ENCODE results near the gene FAF2. TPM values are rescaled to one million over a fixed set of nuclear protein-coding genes. Genes with fewer than 3 reads are reported as not detected.

The FAF2 gene
- total and polyA plus RNA-seq, 4 donors: 12.7 to 28.3 (median 16.5) TPM

- Histone ChIP-seq H3K4me3 (ENCODE audit: low read depth in 1 of 3, low read length in 3 of 3) (no peak overlapping the region), H3K4me1 (ENCODE audit: control insufficient read depth in 4 of 4, insufficient read depth in 4 of 4, low read length in 3 of 4) (no peaks in the 10 kb centered on the region), H3K27me3 (ENCODE audit: control insufficient read depth in 4 of 4, insufficient read depth in 4 of 4, low read length in 3 of 4) (no peaks in the 10 kb centered on the region), H3K36me3 (ENCODE audit: control insufficient read depth in 4 of 4, insufficient read depth in 3 of 4, low read depth in 1 of 4, low read length in 3 of 4) (no peaks in the 10 kb centered on the region), H3K9me3 (ENCODE audit: control insufficient read depth in 4 of 4, low read length in 3 of 4) (no peaks in the 10 kb centered on the region), H3K27ac (ENCODE audit: low read depth in 1 of 2, low read length in 2 of 2) (no peak overlapping the region), H3K9ac (ENCODE audit: low read depth in 1 of 2, low read length in 2 of 2) (no peak overlapping the region)
- TF ChIP-seq, protein P1, sequence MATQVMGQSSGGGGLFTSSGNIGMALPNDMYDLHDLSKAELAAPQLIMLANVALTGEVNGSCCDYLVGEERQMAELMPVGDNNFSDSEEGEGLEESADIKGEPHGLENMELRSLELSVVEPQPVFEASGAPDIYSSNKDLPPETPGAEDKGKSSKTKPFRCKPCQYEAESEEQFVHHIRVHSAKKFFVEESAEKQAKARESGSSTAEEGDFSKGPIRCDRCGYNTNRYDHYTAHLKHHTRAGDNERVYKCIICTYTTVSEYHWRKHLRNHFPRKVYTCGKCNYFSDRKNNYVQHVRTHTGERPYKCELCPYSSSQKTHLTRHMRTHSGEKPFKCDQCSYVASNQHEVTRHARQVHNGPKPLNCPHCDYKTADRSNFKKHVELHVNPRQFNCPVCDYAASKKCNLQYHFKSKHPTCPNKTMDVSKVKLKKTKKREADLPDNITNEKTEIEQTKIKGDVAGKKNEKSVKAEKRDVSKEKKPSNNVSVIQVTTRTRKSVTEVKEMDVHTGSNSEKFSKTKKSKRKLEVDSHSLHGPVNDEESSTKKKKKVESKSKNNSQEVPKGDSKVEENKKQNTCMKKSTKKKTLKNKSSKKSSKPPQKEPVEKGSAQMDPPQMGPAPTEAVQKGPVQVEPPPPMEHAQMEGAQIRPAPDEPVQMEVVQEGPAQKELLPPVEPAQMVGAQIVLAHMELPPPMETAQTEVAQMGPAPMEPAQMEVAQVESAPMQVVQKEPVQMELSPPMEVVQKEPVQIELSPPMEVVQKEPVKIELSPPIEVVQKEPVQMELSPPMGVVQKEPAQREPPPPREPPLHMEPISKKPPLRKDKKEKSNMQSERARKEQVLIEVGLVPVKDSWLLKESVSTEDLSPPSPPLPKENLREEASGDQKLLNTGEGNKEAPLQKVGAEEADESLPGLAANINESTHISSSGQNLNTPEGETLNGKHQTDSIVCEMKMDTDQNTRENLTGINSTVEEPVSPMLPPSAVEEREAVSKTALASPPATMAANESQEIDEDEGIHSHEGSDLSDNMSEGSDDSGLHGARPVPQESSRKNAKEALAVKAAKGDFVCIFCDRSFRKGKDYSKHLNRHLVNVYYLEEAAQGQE (IDR thresholded peaks at IDR 0.05): no peak
- no peak for TF ChIP-seq TAF1 (conservative IDR thresholded peaks at IDR 0.05)
- no peak for TF ChIP-seq SP1 (IDR thresholded peaks at IDR 0.05)
- no peak for TF ChIP-seq ATF3 (IDR thresholded peaks at IDR 0.05)
- TF ChIP-seq FOXA2 (IDR thresholded peaks at IDR 0.05): no peak
- no peak for TF ChIP-seq RAD21 (IDR thresholded peaks at IDR 0.05)
- TF ChIP-seq YY1 (IDR thresholded peaks at IDR 0.05): no peak
- no peak for TF ChIP-seq HNF4G (IDR thresholded peaks at IDR 0.05)
- TF ChIP-seq, protein P2, sequence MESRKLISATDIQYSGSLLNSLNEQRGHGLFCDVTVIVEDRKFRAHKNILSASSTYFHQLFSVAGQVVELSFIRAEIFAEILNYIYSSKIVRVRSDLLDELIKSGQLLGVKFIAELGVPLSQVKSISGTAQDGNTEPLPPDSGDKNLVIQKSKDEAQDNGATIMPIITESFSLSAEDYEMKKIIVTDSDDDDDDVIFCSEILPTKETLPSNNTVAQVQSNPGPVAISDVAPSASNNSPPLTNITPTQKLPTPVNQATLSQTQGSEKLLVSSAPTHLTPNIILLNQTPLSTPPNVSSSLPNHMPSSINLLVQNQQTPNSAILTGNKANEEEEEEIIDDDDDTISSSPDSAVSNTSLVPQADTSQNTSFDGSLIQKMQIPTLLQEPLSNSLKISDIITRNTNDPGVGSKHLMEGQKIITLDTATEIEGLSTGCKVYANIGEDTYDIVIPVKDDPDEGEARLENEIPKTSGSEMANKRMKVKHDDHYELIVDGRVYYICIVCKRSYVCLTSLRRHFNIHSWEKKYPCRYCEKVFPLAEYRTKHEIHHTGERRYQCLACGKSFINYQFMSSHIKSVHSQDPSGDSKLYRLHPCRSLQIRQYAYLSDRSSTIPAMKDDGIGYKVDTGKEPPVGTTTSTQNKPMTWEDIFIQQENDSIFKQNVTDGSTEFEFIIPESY (IDR thresholded peaks at IDR 0.05): no peak
- no peak for TF ChIP-seq EGR1 (IDR thresholded peaks at IDR 0.05; ENCODE audit: low read depth in 2 of 2)
- TF ChIP-seq, protein P3, sequence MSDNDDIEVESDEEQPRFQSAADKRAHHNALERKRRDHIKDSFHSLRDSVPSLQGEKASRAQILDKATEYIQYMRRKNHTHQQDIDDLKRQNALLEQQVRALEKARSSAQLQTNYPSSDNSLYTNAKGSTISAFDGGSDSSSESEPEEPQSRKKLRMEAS (IDR thresholded peaks at IDR 0.05): no peak
- no peak for TF ChIP-seq FOXA1 (IDR thresholded peaks at IDR 0.05)
- no peak for TF ChIP-seq NR2F2 (IDR thresholded peaks at IDR 0.05)
- TF ChIP-seq JUND (IDR thresholded peaks at IDR 0.05): no peak
- TF ChIP-seq, protein P4, sequence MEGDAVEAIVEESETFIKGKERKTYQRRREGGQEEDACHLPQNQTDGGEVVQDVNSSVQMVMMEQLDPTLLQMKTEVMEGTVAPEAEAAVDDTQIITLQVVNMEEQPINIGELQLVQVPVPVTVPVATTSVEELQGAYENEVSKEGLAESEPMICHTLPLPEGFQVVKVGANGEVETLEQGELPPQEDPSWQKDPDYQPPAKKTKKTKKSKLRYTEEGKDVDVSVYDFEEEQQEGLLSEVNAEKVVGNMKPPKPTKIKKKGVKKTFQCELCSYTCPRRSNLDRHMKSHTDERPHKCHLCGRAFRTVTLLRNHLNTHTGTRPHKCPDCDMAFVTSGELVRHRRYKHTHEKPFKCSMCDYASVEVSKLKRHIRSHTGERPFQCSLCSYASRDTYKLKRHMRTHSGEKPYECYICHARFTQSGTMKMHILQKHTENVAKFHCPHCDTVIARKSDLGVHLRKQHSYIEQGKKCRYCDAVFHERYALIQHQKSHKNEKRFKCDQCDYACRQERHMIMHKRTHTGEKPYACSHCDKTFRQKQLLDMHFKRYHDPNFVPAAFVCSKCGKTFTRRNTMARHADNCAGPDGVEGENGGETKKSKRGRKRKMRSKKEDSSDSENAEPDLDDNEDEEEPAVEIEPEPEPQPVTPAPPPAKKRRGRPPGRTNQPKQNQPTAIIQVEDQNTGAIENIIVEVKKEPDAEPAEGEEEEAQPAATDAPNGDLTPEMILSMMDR (IDR thresholded peaks at IDR 0.05; ENCODE audit: low read depth, low read length, missing input control): no peak
- WGBS: 96% methylated on average over 13 of the region's 13 CpGs
- DNase-seq (ENCODE audit: low spot score): no peak
Observed at GRCh38 chr5:176557846-176558245, 109.7 kb downstream of the FAF2 start.

Small RNA genes within 50 kb of the gene (small RNA-seq; reads per million reads assigned to genes)
- gene AC010297.1 (not detected), gene RF00019 (not detected), gene RN7SL684P (not detected)

Other genes starting within 250 kb of the FAF2 start
- gene SIMC1, start 210.0 kb upstream of the FAF2 start, total RNA-seq: 1 to 10 TPM; 2.5 to 8.9 TPM
- gene SIMC1, start 210.0 kb upstream of the FAF2 start, polyA plus RNA-seq: 1 to 10 TPM; 4.4 to 8.0 TPM
- 10 to 100 TPM; 31.1 to 31.8 TPM for gene KIAA1191, start 86.6 kb upstream of the FAF2 start, total RNA-seq
- 10 to 100 TPM; 25.7 to 37.2 TPM for gene KIAA1191, start 86.6 kb upstream of the FAF2 start, polyA plus RNA-seq
- 1 to 10 TPM; 2.1 to 2.2 TPM for gene ARL10, start 82.9 kb upstream of the FAF2 start, total RNA-seq
- gene ARL10, start 82.9 kb upstream of the FAF2 start, polyA plus RNA-seq: under 1 TPM; 0.35 to 0.93 TPM
- gene NOP16, start 59.8 kb upstream of the FAF2 start, total RNA-seq: 10 to 100 TPM in 1 of 2 donors, 1 to 10 TPM in 1; 6.1 to 11.1 TPM
- gene NOP16, start 59.8 kb upstream of the FAF2 start, polyA plus RNA-seq: 10 to 100 TPM; 23.3 to 41.2 TPM
- 10 to 100 TPM; 18.4 to 42.6 TPM for gene HIGD2A, start 59.6 kb upstream of the FAF2 start, total RNA-seq
- gene HIGD2A, start 59.6 kb upstream of the FAF2 start, polyA plus RNA-seq: 100 to 1,000 TPM in 1 of 2 donors, 10 to 100 TPM in 1; 93.0 to 127 TPM
- 10 to 100 TPM; 14.2 to 30.9 TPM for gene CLTB, start 31.8 kb upstream of the FAF2 start, total RNA-seq
- 10 to 100 TPM; 46.2 to 49.4 TPM for gene CLTB, start 31.8 kb upstream of the FAF2 start, polyA plus RNA-seq
- 1 to 10 TPM; 3.9 to 5.5 TPM for gene RNF44, start 89.0 kb downstream of the FAF2 start, total RNA-seq
- 1 to 10 TPM; 3.2 to 6.4 TPM for gene RNF44, start 89.0 kb downstream of the FAF2 start, polyA plus RNA-seq
- 10 to 100 TPM; 11.4 to 21.8 TPM for gene CDHR2, start 101.0 kb downstream of the FAF2 start, total RNA-seq
- gene CDHR2, start 101.0 kb downstream of the FAF2 start, polyA plus RNA-seq: 10 to 100 TPM in 1 of 2 donors, 1 to 10 TPM in 1; 8.8 to 23.8 TPM
- under 1 TPM; 0.23 to 0.50 TPM for gene GPRIN1, start 161.8 kb downstream of the FAF2 start, total RNA-seq
- under 1 TPM in 1 of 2 donors, not detected in 1; 0.30 TPM for gene GPRIN1, start 161.8 kb downstream of the FAF2 start, polyA plus RNA-seq
- not detected for gene SNCB, start 182.1 kb downstream of the FAF2 start, total RNA-seq
- not detected for gene SNCB, start 182.1 kb downstream of the FAF2 start, polyA plus RNA-seq
- not detected for gene EIF4E1B, start 182.3 kb downstream of the FAF2 start, total RNA-seq
- gene EIF4E1B, start 182.3 kb downstream of the FAF2 start, polyA plus RNA-seq: not detected
- gene TSPAN17, start 199.1 kb downstream of the FAF2 start, total RNA-seq: 10 to 100 TPM; 15.9 to 43.4 TPM
- 10 to 100 TPM in 1 of 2 donors, 1 to 10 TPM in 1; 5.7 to 16.4 TPM for gene TSPAN17, start 199.1 kb downstream of the FAF2 start, polyA plus RNA-seq

Data from liver (tissue), 10 donors.